DMS53 treated with DMSO at 0.1 percent for 48 hours (cell line): Measurements from ENCODE around the gene CALY.
"Not testable (repeated sequence)": the region's sequence is repeated elsewhere in the genome, so short reads cannot be mapped to it uniquely, and the experiment has no call there.

Source experiments
- DNase-seq: peaks from one replicate; lab custom pipeline; 2025; ENCODE audit not compliant: unreplicated experiment; lab: John Stamatoyannopoulos, UW

The CALY gene

GRCh38 chr10:133336577-133337369 lies at the start of gene CALY:
Gene CALY (minus strand): TSS chr10:133336896. CDS start chr10:133328989, 7,907 bp downstream.
- peak; percentile 11 for DNase-seq

- DNase-seq = no peak
Observed at GRCh38 chr10:133385214-133385613, 48.5 kb upstream of the CALY start.

GRCh38 chr10:133384071-133384470 lies 47.4 kb upstream of the CALY start:
- no peak for DNase-seq

GRCh38 chr10:133383551-133383950 lies 46.9 kb upstream of the CALY start:
- DNase-seq = no peak

- DNase-seq = no peak
Observed at GRCh38 chr10:133381036-133381435, 44.3 kb upstream of the CALY start.

- no peak for DNase-seq
Observed at GRCh38 chr10:133379801-133380666, 43.3 kb upstream of the CALY start.

- peak; percentile 11 for DNase-seq
Observed at GRCh38 chr10:133379152-133379800, 42.6 kb upstream of the CALY start, which contains the start of gene PAOX. Gene PAOX (plus strand): TSS chr10:133379262. CDS start chr10:133379317, 55 bp downstream.

- peak; percentile 27 for DNase-seq
Observed at GRCh38 chr10:133378251-133379096, 41.8 kb upstream of the CALY start.

GRCh38 chr10:133377818-133378250 lies 41.1 kb upstream of the CALY start:
- no peak for DNase-seq

- no peak for DNase-seq
Observed at GRCh38 chr10:133377025-133377817, 40.5 kb upstream of the CALY start.

- DNase-seq = not testable (repeated sequence)
Observed at GRCh38 chr10:133376183-133376582, 39.5 kb upstream of the CALY start.

- no peak for DNase-seq
Observed at GRCh38 chr10:133375357-133376115, 38.8 kb upstream of the CALY start.

- DNase-seq = peak; percentile 78
Observed at GRCh38 chr10:133373174-133374090, 36.7 kb upstream of the CALY start, which contains the start of gene ECHS1. Gene ECHS1 (minus strand): TSS chr10:133373354. CDS start chr10:133373333, 21 bp downstream.

GRCh38 chr10:133372507-133372906 lies 35.8 kb upstream of the CALY start:
- no peak for DNase-seq

- DNase-seq = no peak
Observed at GRCh38 chr10:133370030-133370786, 33.5 kb upstream of the CALY start.

GRCh38 chr10:133368153-133368552 lies 31.5 kb upstream of the CALY start:
- DNase-seq = no peak

- DNase-seq = not testable (repeated sequence)
Observed at GRCh38 chr10:133367461-133367860, 30.8 kb upstream of the CALY start.
